Hepatocyte (in vitro differentiated cells): Measurements from ENCODE around the gene C14orf119. TPM values are rescaled to one million over a fixed set of nuclear protein-coding genes. Genes with fewer than 3 reads are reported as not detected.
A peak's percentile ranks its signal among the peaks of the same experiment; 100 is the strongest.

Source experiments
- DNase-seq: peaks from one replicate; pipeline ENCODE4 v3.0.0-alpha.2; 2016; ENCODE audit warnings: low spot score
- H2AFZ ChIP-seq: fragments of 200-600 bp; sonication (generic); 2 replicates; pipeline ENCODE4 v1.6.0; 2016; ENCODE audit warnings: antibody characterized with exemption, mild to moderate bottlenecking
- H3K27ac ChIP-seq: fragments of 200-600 bp; sonication (generic); 2 replicates; pipeline ENCODE4 v1.5.1; 2016; ENCODE audit warnings: mild to moderate bottlenecking
- H3K27me3 ChIP-seq: fragments of 200-600 bp; sonication (generic); 2 replicates; pipeline ENCODE4 v1.6.1; 2016
- H3K36me3 ChIP-seq: fragments of 200-600 bp; sonication (generic); replicated peaks from 2 replicates; pipeline ENCODE4 v1.5.1; 2016; ENCODE audit warnings: low read depth; ENCODE audit not compliant: insufficient read depth
- H3K4me1 ChIP-seq: fragments of 200-600 bp; sonication (generic); 2 replicates; pipeline ENCODE4 v1.5.1; 2016; ENCODE audit warnings: mild to moderate bottlenecking, moderate library complexity; ENCODE audit not compliant: insufficient read depth
- H3K4me2 ChIP-seq: fragments of 200-600 bp; sonication (generic); 2 replicates; pipeline ENCODE4 v1.6.0; 2016
- H3K4me3 ChIP-seq: fragments of 200-600 bp; sonication (generic); 2 replicates; pipeline ENCODE4 v1.5.1; 2016; ENCODE audit warnings: mild to moderate bottlenecking
- H3K79me2 ChIP-seq: fragments of 200-600 bp; sonication (generic); 2 replicates; pipeline ENCODE4 v1.6.0; 2017; ENCODE audit warnings: mild to moderate bottlenecking
- H3K9me2 ChIP-seq: fragments of 200-600 bp; sonication (generic); replicated peaks from 2 replicates; pipeline ENCODE4 v1.6.0; 2017; ENCODE audit warnings: mild to moderate bottlenecking; ENCODE audit not compliant: insufficient read depth
- H3K9me3 ChIP-seq: fragments of 200-600 bp; sonication (generic); 2 replicates; pipeline ENCODE4 v1.5.1; 2016; ENCODE audit warnings: low read depth, mild to moderate bottlenecking
- H4K20me1 ChIP-seq: fragments of 200-600 bp; sonication (generic); 2 replicates; pipeline ENCODE4 v1.6.0; 2016; ENCODE audit warnings: mild to moderate bottlenecking; ENCODE audit not compliant: insufficient read depth, poor library complexity, severe bottlenecking
- EZH2 ChIP-seq: fragments of 200-600 bp; sonication (generic); IDR thresholded peaks from 2 replicates; pipeline ENCODE4 v1.6.1; 2016; ENCODE audit warnings: antibody characterized with exemption, mild to moderate bottlenecking, borderline replicate concordance
- EZH2phosphoT487 ChIP-seq: fragments of 200-600 bp; sonication (generic); IDR thresholded peaks from one replicate; pipeline ENCODE4 v1.6.1; 2018; ENCODE audit warnings: antibody characterized with exemption, mild to moderate bottlenecking, low read depth, moderate library complexity; ENCODE audit not compliant: unreplicated experiment, severe bottlenecking
- WGBS: methylation state at CpG from one replicate; pipeline ENCODE4 v1.1.6; 2016; ENCODE audit warnings: low lambda C conversion rate; ENCODE audit errors: missing lambda C conversion rate; 5-methylcytosine and 5-hydroxymethylcytosine counted together
- polyA plus RNA-seq: library from polyadenylated mRNA; unstranded; fragments of >200 nt; fragmentation: Nextera tagmentation; extraction: Ambion mirVana; gene quantifications from 2 replicates; pipeline ENCODE4 v1.2.1, GENCODE V29; 2016
- total RNA-seq: library from RNA; depleted of rRNA; stranded (reverse); fragments of >200 nt; gene quantifications from 2 replicates; pipeline ENCODE4 v1.2.3, GENCODE V29; 2014
- TF ChIP-seq, protein P1 (sequence below): fragments of 200-600 bp; sonication (generic); IDR thresholded peaks from 2 replicates; pipeline ENCODE4 v1.5.1; 2016; ENCODE audit warnings: antibody characterized with exemption, mild to moderate bottlenecking; ENCODE audit not compliant: poor library complexity

Gene C14orf119
- total and polyA plus RNA-seq, 2 experiments from 2014 or later, result 47.7 to 146 TPM

DNA sequence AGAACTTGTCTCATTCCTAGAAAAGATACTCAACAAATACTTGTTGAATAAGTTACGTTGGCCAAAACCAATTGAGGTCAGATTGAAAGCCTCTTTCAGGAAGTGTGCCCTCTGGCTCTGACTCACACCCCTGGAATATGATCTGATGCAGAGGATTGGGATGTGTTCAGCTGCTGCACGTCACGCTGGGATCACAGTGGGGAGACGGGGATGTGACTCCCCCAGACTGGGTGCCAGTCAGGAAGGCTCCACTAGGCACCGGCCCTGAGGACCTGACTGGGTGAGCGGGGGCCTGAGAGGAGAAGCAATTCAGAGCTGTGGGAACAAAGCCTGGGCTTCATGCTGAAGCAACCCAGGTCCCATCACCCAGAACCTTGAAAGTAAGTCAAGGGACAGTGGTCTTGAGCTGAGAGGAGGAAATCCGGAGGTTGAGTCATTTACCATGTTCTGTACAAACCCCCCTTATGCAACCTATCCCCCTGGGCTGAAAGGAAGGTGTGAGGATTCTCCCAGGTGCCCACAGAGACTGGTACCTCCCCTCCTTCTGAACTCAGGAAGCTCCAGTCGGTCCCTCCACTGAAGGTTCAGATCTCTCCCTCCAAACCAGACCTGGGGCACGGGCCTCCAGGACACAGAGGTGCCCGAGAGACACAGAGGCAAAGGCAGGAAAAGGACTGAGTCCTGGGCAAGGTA lies 19.9 kb downstream of the C14orf119 start:
- 77% methylated on average over 10 of the region's 10 CpGs for WGBS
- TF ChIP-seq EZH2 (no peak), EZH2phosphoT487 (no peak)
- TF ChIP-seq, protein P1, sequence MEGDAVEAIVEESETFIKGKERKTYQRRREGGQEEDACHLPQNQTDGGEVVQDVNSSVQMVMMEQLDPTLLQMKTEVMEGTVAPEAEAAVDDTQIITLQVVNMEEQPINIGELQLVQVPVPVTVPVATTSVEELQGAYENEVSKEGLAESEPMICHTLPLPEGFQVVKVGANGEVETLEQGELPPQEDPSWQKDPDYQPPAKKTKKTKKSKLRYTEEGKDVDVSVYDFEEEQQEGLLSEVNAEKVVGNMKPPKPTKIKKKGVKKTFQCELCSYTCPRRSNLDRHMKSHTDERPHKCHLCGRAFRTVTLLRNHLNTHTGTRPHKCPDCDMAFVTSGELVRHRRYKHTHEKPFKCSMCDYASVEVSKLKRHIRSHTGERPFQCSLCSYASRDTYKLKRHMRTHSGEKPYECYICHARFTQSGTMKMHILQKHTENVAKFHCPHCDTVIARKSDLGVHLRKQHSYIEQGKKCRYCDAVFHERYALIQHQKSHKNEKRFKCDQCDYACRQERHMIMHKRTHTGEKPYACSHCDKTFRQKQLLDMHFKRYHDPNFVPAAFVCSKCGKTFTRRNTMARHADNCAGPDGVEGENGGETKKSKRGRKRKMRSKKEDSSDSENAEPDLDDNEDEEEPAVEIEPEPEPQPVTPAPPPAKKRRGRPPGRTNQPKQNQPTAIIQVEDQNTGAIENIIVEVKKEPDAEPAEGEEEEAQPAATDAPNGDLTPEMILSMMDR, result no peak
- no peaks in the 10 kb centered on the region for H3K9me3 ChIP-seq
- no peak overlapping the region for H3K4me2 ChIP-seq
- no peaks in the 10 kb centered on the region for H3K36me3 ChIP-seq
- no peak overlapping the region for H2AFZ ChIP-seq
- peaks cover 12% of the 10 kb centered on the region for H3K27me3 ChIP-seq
- H3K4me3 ChIP-seq, result no peak overlapping the region
- no peaks in the 10 kb centered on the region for H4K20me1 ChIP-seq
- H3K9me2 ChIP-seq, result no peaks in the 10 kb centered on the region
- no peaks in the 10 kb centered on the region for H3K4me1 ChIP-seq
- DNase-seq, result peak; percentile 40
- H3K79me2 ChIP-seq, result no peaks in the 10 kb centered on the region
- H3K27ac ChIP-seq, result no peak overlapping the region

- whole genome bisulfite sequencing, result 86% methylated on average over 5 of the region's 5 CpGs
- Histone ChIP-seq H3K27ac (no peak overlapping the region), H3K9me2 (no peaks in the 10 kb centered on the region), H3K4me1 (peaks cover under 1% of the 10 kb centered on the region), H4K20me1 (no peaks in the 10 kb centered on the region), H3K27me3 (peaks cover 7% of the 10 kb centered on the region), H2AFZ (no peak overlapping the region), H3K4me2 (no peak overlapping the region), H3K9me3 (no peaks in the 10 kb centered on the region), H3K4me3 (no peak overlapping the region), H3K79me2 (no peaks in the 10 kb centered on the region), H3K36me3 (no peaks in the 10 kb centered on the region)
- no peak for TF ChIP-seq EZH2phosphoT487
- DNase-seq, result no peak
These were observed 20.6 kb downstream of the C14orf119 start for GRCh38 chr14:23115918-23116317.

GRCh38 chr14:23117371-23118020 lies 22.2 kb downstream of the C14orf119 start:
- no peak overlapping the region for H3K27ac ChIP-seq

More at GRCh38 chr14:23117371-23118020, 22.2 kb downstream of the C14orf119 start:
- H3K36me3 ChIP-seq, result no peaks in the 10 kb centered on the region
- no peaks in the 10 kb centered on the region for H3K9me2 ChIP-seq
- no peak overlapping the region for H2AFZ ChIP-seq
- H3K27me3 ChIP-seq, result no peaks in the 10 kb centered on the region
- no peak for DNase-seq
- no peaks in the 10 kb centered on the region for H4K20me1 ChIP-seq
- H3K4me3 ChIP-seq, result no peak overlapping the region
- WGBS, result 93% methylated on average over 28 of the region's 32 CpGs
- H3K4me2 ChIP-seq, result no peak overlapping the region
- H3K4me1 ChIP-seq, result peaks cover 5% of the 10 kb centered on the region
- TF ChIP-seq EZH2 (no peak), EZH2phosphoT487 (no peak)
- TF ChIP-seq, protein P1, result no peak
- H3K9me3 ChIP-seq, result no peaks in the 10 kb centered on the region
- no peaks in the 10 kb centered on the region for H3K79me2 ChIP-seq
